ENCODE measurements around the gene ARHGEF25.
"Not testable (repeated sequence)": the region's sequence is repeated elsewhere in the genome, so short reads cannot be mapped to it uniquely, and the experiment has no call there.

The ARHGEF25 gene

GRCh38 chr12:57638096-57638495, 26.9 kb downstream of the ARHGEF25 start:
- DNase-seq: no peak

GRCh38 chr12:57640175-57641042, 29.2 kb downstream of the ARHGEF25 start:
- DNase-seq: no peak

GRCh38 chr12:57641699-57642442, 30.6 kb downstream of the ARHGEF25 start:
- DNase-seq: no peak

GRCh38 chr12:57645990-57646658, 34.9 kb downstream of the ARHGEF25 start:
- DNase-seq: not testable (repeated sequence)

- DNase-seq: not testable (repeated sequence)
Measured at GRCh38 chr12:57646659-57647049, 35.4 kb downstream of the ARHGEF25 start.

GRCh38 chr12:57654042-57654441, 42.8 kb downstream of the ARHGEF25 start:
- DNase-seq: no peak

- DNase-seq: no peak
Measured at GRCh38 chr12:57655541-57656240, 44.5 kb downstream of the ARHGEF25 start.

- not testable (repeated sequence) for DNase-seq
Measured at GRCh38 chr12:57656408-57656807, 45.2 kb downstream of the ARHGEF25 start.

- DNase-seq: no peak
Measured at GRCh38 chr12:57657744-57658143, 46.5 kb downstream of the ARHGEF25 start.

- no peak for DNase-seq
Measured at GRCh38 chr12:57658890-57659289, 47.7 kb downstream of the ARHGEF25 start.

- no peak for DNase-seq
Measured at GRCh38 chr12:57661376-57661775, 50.1 kb downstream of the ARHGEF25 start.

- DNase-seq: not testable (repeated sequence)
Measured at GRCh38 chr12:57665066-57665820, 54.0 kb downstream of the ARHGEF25 start.

Data from right kidney (tissue), 1 donor.